ENCODE results near the gene CCM2L. TPM values are rescaled to one million over a fixed set of nuclear protein-coding genes. Genes with fewer than 3 reads are reported as not detected.
A peak's percentile ranks its signal among the peaks of the same experiment; 100 is the strongest.

CCM2L gene
- total and polyA plus RNA-seq, 2 donors (not counting 1 experiment from before 2014, with no cell fraction given) = not detected

DNA sequence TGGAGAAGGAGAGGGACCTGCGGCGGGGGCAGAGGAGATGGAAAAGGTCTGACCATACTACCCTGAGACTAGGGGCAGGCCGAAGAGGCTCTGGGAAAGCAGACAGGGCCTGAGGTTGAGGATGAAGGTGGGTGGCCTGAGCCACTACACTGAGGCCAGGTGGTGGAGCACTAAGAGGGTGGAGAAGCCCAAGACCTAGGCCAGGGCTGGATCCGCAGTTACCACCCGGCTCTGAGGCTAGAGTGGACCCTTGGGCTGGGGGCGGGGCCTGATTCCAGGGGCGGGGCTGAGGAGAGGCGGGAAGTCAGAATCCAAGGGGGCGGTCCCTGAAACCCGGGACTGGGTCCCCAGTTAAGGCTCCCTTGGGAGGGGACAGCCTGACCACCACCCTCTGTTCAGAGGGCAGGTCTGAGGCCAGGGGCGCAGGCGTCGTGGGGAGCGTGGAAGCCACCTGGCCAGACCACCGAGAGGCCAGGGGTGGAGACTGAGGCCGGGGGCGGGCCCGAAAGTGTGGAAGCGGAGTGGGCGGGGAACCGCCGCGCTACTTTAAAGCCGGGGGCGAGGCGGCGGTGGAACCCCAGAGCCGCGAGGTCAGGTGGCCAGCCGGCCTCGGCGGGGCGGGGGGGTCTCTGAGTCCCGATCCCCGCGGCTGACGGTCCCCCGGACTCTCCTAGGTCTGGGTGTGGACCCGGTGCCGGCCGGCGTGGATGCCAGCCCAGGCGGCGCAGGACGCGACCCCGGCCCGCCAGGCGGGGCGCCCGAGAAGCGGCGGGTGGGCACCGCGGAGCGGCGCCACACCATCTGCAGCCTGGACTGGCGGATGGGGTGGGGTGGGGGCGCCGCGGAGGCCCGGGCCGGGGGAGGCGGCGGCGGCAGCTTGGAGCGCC is 8.3 kb downstream of the CCM2L start:
- peak overlapping the region; percentile 84 for H3K4me3 Mint-ChIP-seq
- ChIA-PET POLR2A (no interaction called here), CTCF (interaction anchor here (1.0 to 2.1 kb wide), 5 partner anchors 13 to 166 kb away, joined by 3 to 24 read pairs (median 6); partner anchors contain the start of gene PDRG1)
- H3K27ac Mint-ChIP-seq = no peak overlapping the region
- intact Hi-C loops (cut with micrococcal nuclease) = loop anchor here (1.0 to 5.0 kb wide), 3 partner anchors 22 to 166 kb away; no protein-coding TSS in a partner anchor
- Histone ChIP-seq H3K4me1 (ENCODE audit: control insufficient read depth in 2 of 2, insufficient read depth in 2 of 2, low read length in 2 of 2) (peaks cover 15 to 17% of the 10 kb centered on the region in 2 donors), H4K20me1 (ENCODE audit: control insufficient read depth, insufficient read depth, low read length, poor library complexity, severe bottlenecking) (no peaks in the 10 kb centered on the region), H3K27ac (ENCODE audit: low read length in 2 of 2) (no peak overlapping the region), H3K27me3 (replicated peaks in 1 of 4; ENCODE audit: control extremely low read depth in 1 of 4, control insufficient read depth in 3 of 4, insufficient read depth in 4 of 4, low read length in 3 of 4) (peaks cover 0 to 64% (median 30%) of the 10 kb centered on the region in 4 experiments), H3K9ac (ENCODE audit: low read length) (peak overlapping the region; percentile 68), H3K36me3 (replicated peaks in 1 of 2; ENCODE audit: control extremely low read depth in 1 of 2, control insufficient read depth in 1 of 2, extremely low read depth in 1 of 2, insufficient read depth in 2 of 2, low read length in 1 of 2) (no peaks in the 10 kb centered on the region), H3K4me2 (replicated peaks; ENCODE audit: low read depth, low read length, poor library complexity, severe bottlenecking) (peak overlapping the region; percentile 97), H3K4me3 (ENCODE audit: control extremely low read depth in 1 of 5, extremely low read depth in 1 of 5, insufficient read depth in 1 of 5, low read depth in 2 of 5, low read length in 4 of 5) (peak overlapping the region in 4 of 5 experiments; percentile 41 to 69 (median 56)), H2AFZ (ENCODE audit: insufficient read depth, low read depth, low read length, poor library complexity, severe bottlenecking) (peak overlapping the region; percentile 75), H3K9me3 (ENCODE audit: control extremely low read depth in 1 of 3, control insufficient read depth in 2 of 3, insufficient read depth in 1 of 3, low read length in 2 of 3) (peaks cover 0 to 4% (median 0%) of the 10 kb centered on the region in 3 donors), H3K79me2 (ENCODE audit: control insufficient read depth, insufficient read depth, low read length) (no peaks in the 10 kb centered on the region)
- 1% methylated on average over 66 of the region's 67 CpGs for WGBS (ENCODE audit: insufficient coverage)
- ATAC-seq (ENCODE audit: low read depth) = peak; percentile 61
- H3K27me3 Mint-ChIP-seq = peaks cover 75% of the 10 kb centered on the region
- peak; percentile 60 for DNase-seq
- no peak for TF ChIP-seq CTCF (IDR thresholded peaks at IDR 0.05)
- no peak for TF ChIP-seq EZH2 (IDR thresholded peaks at IDR 0.05; ENCODE audit: borderline replicate concordance, insufficient read depth, low read depth, low read length, poor library complexity, severe bottlenecking)
- H3K4me1 Mint-ChIP-seq = peaks cover 22% of the 10 kb centered on the region
- no peaks in the 10 kb centered on the region for H3K9me3 Mint-ChIP-seq (ENCODE audit: insufficient read depth)

GRCh38 chr20:32019156-32019510 is 8.9 kb downstream of the CCM2L start:
- WGBS (ENCODE audit: insufficient coverage) = under 1% methylated on average over 42 of the region's 42 CpGs
- intact Hi-C loops (cut with micrococcal nuclease) = loop anchor here (5.0 kb wide), 2 partner anchors 73 to 167 kb away; no protein-coding TSS in a partner anchor
- peaks cover 15 to 17% of the 10 kb centered on the region in 2 donors for H3K4me1 ChIP-seq (ENCODE audit: control insufficient read depth in 2 of 2, insufficient read depth in 2 of 2, low read length in 2 of 2)
- TF ChIP-seq CTCF (IDR thresholded peaks at IDR 0.05) = no peak
- no peak for TF ChIP-seq EZH2 (IDR thresholded peaks at IDR 0.05; ENCODE audit: borderline replicate concordance, insufficient read depth, low read depth, low read length, poor library complexity, severe bottlenecking)
- H3K27ac ChIP-seq (ENCODE audit: low read length in 2 of 2) = no peak overlapping the region
- POLR2A ChIA-PET = no interaction called here
- H3K36me3 ChIP-seq (replicated peaks in 1 of 2; ENCODE audit: control extremely low read depth in 1 of 2, control insufficient read depth in 1 of 2, extremely low read depth in 1 of 2, insufficient read depth in 2 of 2, low read length in 1 of 2) = no peaks in the 10 kb centered on the region
- CTCF ChIA-PET = no interaction called here
- peaks cover 0 to 4% (median 0%) of the 10 kb centered on the region in 3 donors for H3K9me3 ChIP-seq (ENCODE audit: control extremely low read depth in 1 of 3, control insufficient read depth in 2 of 3, insufficient read depth in 1 of 3, low read length in 2 of 3)
- peak overlapping the region; percentile 97 for H3K4me2 ChIP-seq (replicated peaks; ENCODE audit: low read depth, low read length, poor library complexity, severe bottlenecking)
- ATAC-seq (ENCODE audit: low read depth) (no peak), DNase-seq (peak; percentile 33)
- H3K27me3 ChIP-seq (replicated peaks in 1 of 4; ENCODE audit: control extremely low read depth in 1 of 4, control insufficient read depth in 3 of 4, insufficient read depth in 4 of 4, low read length in 3 of 4) = peaks cover 0 to 69% (median 30%) of the 10 kb centered on the region in 4 experiments
- Mint-ChIP-seq H3K27ac (no peak overlapping the region), H3K27me3 (peaks cover 77% of the 10 kb centered on the region), H3K4me1 (peaks cover 22% of the 10 kb centered on the region), H3K9me3 (ENCODE audit: insufficient read depth) (no peaks in the 10 kb centered on the region), H3K4me3 (peak overlapping the region; percentile 94)
- no peaks in the 10 kb centered on the region for H3K79me2 ChIP-seq (ENCODE audit: control insufficient read depth, insufficient read depth, low read length)
- peak overlapping the region; percentile 75 for H2AFZ ChIP-seq (ENCODE audit: insufficient read depth, low read depth, low read length, poor library complexity, severe bottlenecking)
- H4K20me1 ChIP-seq (ENCODE audit: control insufficient read depth, insufficient read depth, low read length, poor library complexity, severe bottlenecking) = no peaks in the 10 kb centered on the region
- peak overlapping the region in 1 of 5 experiments; percentile 69 for H3K4me3 ChIP-seq (ENCODE audit: control extremely low read depth in 1 of 5, extremely low read depth in 1 of 5, insufficient read depth in 1 of 5, low read depth in 2 of 5, low read length in 4 of 5)
- H3K9ac ChIP-seq (ENCODE audit: low read length) = no peak overlapping the region
